ENCODE data around the gene SEZ6L.

GRCh38 chr22:26432619-26433311, 263.5 kb downstream of the SEZ6L start:
- TF ChIP-seq ZBTB11 (CRISPR knock-in tag; IDR thresholded peaks at IDR 0.05) (no peak), ATF3 (IDR thresholded peaks at IDR 0.05; ENCODE audit: borderline replicate concordance, extremely low read depth, low read depth, low read length) (no peak), WRNIP1 (IDR thresholded peaks at IDR 0.05; ENCODE audit: borderline replicate concordance, low read depth, low read length) (no peak)
